K562 treated with DMSO at 1 percent for 12 hours (cell line): ENCODE measurements around the gene ADIPOR2. TPM values are rescaled to one million over a fixed set of nuclear protein-coding genes. Genes with fewer than 3 reads are reported as not detected.

Source experiments
- total RNA-seq: library from RNA; unstranded; fragments of 300-600 nt; gene quantifications from 2 replicates; pipeline ENCODE4 v1.2.3, GENCODE V29; 2022; ENCODE audit not compliant: insufficient read depth

The ADIPOR2 gene
- 24.1 and 53.4 TPM in 2 replicates for total RNA-seq

DNA sequence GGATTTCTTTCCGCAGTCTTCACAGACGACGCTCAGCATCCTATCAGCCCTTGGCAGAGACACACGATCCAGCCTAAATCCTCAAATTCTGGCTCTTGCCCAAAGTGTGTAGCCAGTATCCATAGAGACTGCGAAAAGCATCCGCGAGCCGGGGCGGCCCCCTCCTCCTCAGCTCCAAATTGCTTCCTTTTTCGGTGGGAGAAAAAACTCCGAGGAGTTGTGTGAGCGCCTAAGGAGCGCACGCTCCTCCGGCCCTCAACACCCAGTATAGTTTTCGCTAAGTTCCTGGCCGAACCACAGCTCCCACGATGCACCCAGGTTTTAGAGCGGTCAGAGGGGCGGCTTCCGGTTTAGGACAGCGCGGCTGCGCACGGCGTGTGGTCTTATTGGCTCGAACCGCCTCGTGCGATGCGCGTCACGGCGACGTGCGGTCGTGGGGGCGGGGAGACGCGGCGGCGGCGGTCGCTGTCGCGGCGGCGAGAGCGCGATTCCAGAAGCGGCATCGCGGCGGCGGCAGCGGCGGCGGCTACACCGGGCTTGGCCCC lies at the start of gene ADIPOR2:
TSS of gene ADIPOR2 (plus strand) at position 493 of the 545 bp plus-strand sequence. CDS start 63,274 bp downstream, outside the sequence.

DNA sequence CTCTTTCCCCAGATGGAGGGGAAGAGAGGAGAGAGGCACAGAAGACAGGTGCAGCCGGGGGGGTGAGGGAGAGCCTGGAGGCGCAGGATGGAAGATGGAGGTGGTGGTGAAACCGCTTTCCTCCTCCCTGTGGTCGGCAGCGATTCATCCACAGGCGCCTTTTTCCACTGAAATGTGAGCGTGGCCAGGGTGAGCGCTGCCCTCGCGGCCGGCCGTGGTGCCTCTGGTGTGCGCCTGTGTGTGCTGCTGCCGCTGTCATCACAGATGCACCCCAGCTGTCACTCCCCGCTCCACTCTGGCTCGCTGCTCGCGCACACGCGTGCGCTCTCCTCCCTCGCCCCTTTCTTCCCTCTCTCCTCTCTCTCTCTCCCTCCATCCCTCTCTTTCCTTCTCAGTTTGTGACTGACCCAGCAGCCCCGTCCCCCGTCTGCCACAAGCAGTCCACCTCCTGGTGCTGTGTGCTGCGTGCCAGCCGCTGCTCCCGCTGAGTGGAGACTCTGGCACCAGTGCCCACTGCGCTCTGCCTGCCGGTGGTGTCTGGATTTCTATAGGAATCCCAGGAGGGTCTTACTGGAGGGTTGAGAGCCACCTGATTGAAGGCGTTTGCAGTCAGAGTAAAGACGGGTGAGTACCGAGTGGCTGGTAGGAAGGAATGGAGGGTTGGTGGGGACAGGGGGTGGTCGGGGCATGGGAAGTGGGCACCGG lies 129.5 kb downstream of the ADIPOR2 start, which contains the start of gene LRTM2:
TSS of gene LRTM2 (plus strand) at position 375 of the 705 bp plus-strand sequence. CDS start 7,584 bp downstream, outside the sequence.

Other genes starting within 250 kb of the ADIPOR2 start
- gene FBXL14, start 96.5 kb upstream of the ADIPOR2 start, total RNA-seq = 8.3 and 16.2 TPM in 2 replicates
- 1.9 and 3.5 TPM in 2 replicates for gene WNT5B, start 61.8 kb upstream of the ADIPOR2 start, total RNA-seq
- not detected in 2 replicates for gene LRTM2, start 129.5 kb downstream of the ADIPOR2 start, total RNA-seq
- 1.1 and 3.4 TPM in 2 replicates for gene CACNA2D4, start 227.6 kb downstream of the ADIPOR2 start, total RNA-seq